Immature natural killer cell (primary cell): ENCODE data around the gene VSIG8. TPM values are rescaled to one million over a fixed set of nuclear protein-coding genes. Genes with fewer than 3 reads are reported as not detected.

Source experiments
- DNase-seq, 3 donors: peaks; one replicate each; pipeline ENCODE4 v3.0.0; 2022; ENCODE audit warnings: mixed read lengths in 1 of 3
- H3K27ac Mint-ChIP-seq, 6 donors: one replicate each; pipeline ENCODE4 v1.8.0; 2020; ENCODE audit warnings: mixed read lengths in 6 of 6, mild to moderate bottlenecking in 5 of 6, inconsistent platforms in 4 of 6, moderate library complexity in 3 of 6
- H3K27me3 Mint-ChIP-seq, 3 donors: one replicate each; pipeline ENCODE4 v1.8.0; 2020 to 2021; ENCODE audit warnings: low read depth in 3 of 3, mild to moderate bottlenecking in 3 of 3, mixed read lengths in 3 of 3, moderate library complexity in 3 of 3, inconsistent platforms in 1 of 3
- H3K36me3 Mint-ChIP-seq, 3 donors: one replicate each; pipeline ENCODE4 v1.8.0; 2020; ENCODE audit warnings: mixed read lengths in 3 of 3, inconsistent platforms in 2 of 3, mild to moderate bottlenecking in 2 of 3
- H3K4me1 Mint-ChIP-seq, 2 donors: one replicate each; pipeline ENCODE4 v1.8.0; 2020; ENCODE audit warnings: inconsistent platforms in 2 of 2, mild to moderate bottlenecking in 2 of 2, mixed read lengths in 2 of 2, moderate library complexity in 1 of 2
- H3K4me3 Mint-ChIP-seq, 5 donors: one replicate each; pipeline ENCODE4 v1.8.0; 2020; ENCODE audit warnings: mild to moderate bottlenecking in 5 of 5, mixed read lengths in 5 of 5, inconsistent platforms in 3 of 5, moderate library complexity in 3 of 5
- H3K9me3 Mint-ChIP-seq, 6 donors: one replicate each; pipeline ENCODE4 v1.8.0; 2020; ENCODE audit warnings: mild to moderate bottlenecking in 6 of 6, mixed read lengths in 6 of 6, inconsistent platforms in 4 of 6, moderate library complexity in 3 of 6
- polyA plus RNA-seq, 3 donors: library from polyadenylated mRNA; unstranded; fragments of 300-500 nt; fragmentation: Illumina TruSeq; gene quantifications; one replicate each; pipeline ENCODE4 v1.2.3, GENCODE V29; 2021

VSIG8 gene
- polyA plus RNA-seq, 3 donors from 2014 or later: not detected

DNA sequence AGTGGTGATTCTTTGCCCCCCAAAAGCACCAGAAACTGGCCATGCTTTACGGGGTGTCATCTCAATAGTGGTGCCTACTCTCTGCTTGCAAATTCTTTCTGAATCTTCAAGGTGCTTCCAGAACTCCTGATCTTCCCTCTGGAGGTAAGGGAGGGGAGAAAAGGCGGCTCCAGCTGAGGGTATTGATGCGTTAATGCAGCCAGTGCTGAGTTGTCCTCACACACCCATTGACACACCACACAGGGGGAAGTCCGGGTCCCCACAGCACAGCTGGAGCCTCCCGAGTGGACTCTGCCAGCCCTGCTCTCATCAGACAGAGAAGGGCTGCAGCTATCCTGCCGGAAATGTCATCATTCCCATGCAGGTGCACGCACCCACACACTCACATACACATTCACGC lies 1.2 kb downstream of the VSIG8 start:
- no peak overlapping the region for H3K27ac Mint-ChIP-seq
- DNase-seq: no peak
- H3K4me3 Mint-ChIP-seq: no peak overlapping the region
- peaks cover 0 to 6% (median 0%) of the 10 kb centered on the region in 3 donors for H3K27me3 Mint-ChIP-seq
- peaks cover 0 to 5% of the 10 kb centered on the region in 2 donors for H3K4me1 Mint-ChIP-seq
- peaks cover 0 to 4% (median 0%) of the 10 kb centered on the region in 3 donors for H3K36me3 Mint-ChIP-seq
- H3K9me3 Mint-ChIP-seq: no peaks in the 10 kb centered on the region

DNA sequence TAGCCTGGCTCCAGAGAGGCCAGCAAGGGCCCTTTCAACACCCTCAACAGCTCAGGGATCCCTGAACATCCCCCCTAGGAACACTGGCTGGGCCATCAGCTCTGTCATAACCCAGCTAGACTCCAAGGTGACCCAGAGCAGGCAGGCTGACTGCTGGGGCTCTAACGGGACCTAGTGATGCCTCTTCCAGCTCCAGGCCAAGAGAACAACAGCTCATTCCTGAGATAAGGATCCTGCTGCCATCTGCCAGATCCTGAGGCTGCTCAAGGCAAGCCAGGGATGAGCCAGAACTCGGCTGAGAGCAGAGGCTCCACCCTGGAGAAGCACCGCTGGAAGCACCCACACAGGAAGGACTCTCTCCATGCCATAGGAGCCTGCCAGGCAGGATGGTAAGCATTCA lies 2.0 kb downstream of the VSIG8 start:
- DNase-seq: no peak
- peaks cover 1 to 6% of the 10 kb centered on the region in 2 donors for H3K4me1 Mint-ChIP-seq
- no peaks in the 10 kb centered on the region for H3K9me3 Mint-ChIP-seq
- no peak overlapping the region for H3K4me3 Mint-ChIP-seq
- no peak overlapping the region for H3K27ac Mint-ChIP-seq
- peaks cover 0 to 4% (median 0%) of the 10 kb centered on the region in 3 donors for H3K36me3 Mint-ChIP-seq
- peaks cover 0 to 6% (median 0%) of the 10 kb centered on the region in 3 donors for H3K27me3 Mint-ChIP-seq

DNA sequence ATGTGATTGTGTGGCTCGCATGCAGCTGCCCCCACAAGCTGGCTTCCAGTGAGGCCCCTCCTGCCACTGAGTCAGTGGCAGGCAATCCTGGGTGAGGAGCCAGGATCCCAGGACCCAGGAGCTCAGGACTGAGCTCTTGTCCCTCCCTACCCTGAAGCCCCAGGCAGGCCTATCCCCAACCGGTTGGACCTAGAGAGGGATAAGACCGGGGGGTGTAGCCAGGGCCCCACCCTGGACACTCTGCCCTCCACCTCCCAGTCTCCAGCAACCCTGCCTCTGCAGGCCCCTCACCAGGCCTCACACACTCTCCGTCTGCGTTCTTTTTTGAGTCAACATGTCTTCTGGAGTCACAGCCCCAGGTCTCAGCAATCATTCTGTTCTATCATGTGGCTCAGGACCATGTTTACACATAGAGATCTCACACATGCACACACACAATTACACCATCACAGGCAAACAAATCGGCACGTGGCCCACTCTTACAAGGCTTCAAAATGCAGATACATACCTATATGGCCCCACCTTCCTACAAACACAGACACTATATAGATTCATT lies 2.6 kb downstream of the VSIG8 start:
- Mint-ChIP-seq H3K36me3 (peaks cover 0 to 4% (median 0%) of the 10 kb centered on the region in 3 donors), H3K27me3 (peaks cover 0 to 5% (median 0%) of the 10 kb centered on the region in 3 donors), H3K4me1 (peaks cover 7 to 10% of the 10 kb centered on the region in 2 donors), H3K4me3 (no peak overlapping the region), H3K27ac (peak overlapping the region in 1 of 6 donors; percentile 30), H3K9me3 (no peaks in the 10 kb centered on the region)
- DNase-seq: no peak

DNA sequence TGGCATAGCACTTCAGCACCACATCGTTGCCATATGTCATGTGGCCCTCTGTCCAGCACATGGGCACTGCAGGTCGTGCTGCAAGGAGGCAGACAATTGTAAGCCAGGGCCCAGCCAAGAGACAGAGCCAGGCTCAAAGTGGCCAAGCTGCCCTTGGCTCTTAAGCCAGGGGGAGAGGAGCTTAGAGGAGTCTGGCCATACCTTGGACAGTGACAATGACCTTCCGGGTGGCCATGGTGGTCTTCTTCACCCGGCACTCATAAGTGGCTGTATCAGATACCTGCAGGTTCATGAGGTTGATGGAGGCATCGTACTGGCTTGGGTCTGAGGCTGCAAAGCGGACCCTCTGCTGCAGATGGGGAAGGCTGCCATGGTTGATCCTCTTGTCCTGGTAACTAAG lies 4.6 kb downstream of the VSIG8 start:
- peak overlapping the region in 2 of 6 donors; percentile 18 to 21 for H3K27ac Mint-ChIP-seq
- H3K9me3 Mint-ChIP-seq: no peaks in the 10 kb centered on the region
- no peak overlapping the region for H3K4me3 Mint-ChIP-seq

GRCh38 chr1:159856576-159856975 lies 5.9 kb downstream of the VSIG8 start:
- peaks cover 0 to 3% (median 0%) of the 10 kb centered on the region in 3 donors for H3K27me3 Mint-ChIP-seq
- H3K4me1 Mint-ChIP-seq: peaks cover 20 to 21% of the 10 kb centered on the region in 2 donors
- H3K9me3 Mint-ChIP-seq: no peaks in the 10 kb centered on the region
- H3K36me3 Mint-ChIP-seq: peaks cover 0 to 4% (median 0%) of the 10 kb centered on the region in 3 donors
- DNase-seq: no peak
- H3K27ac Mint-ChIP-seq: peak overlapping the region; percentile 6 to 82 (median 68)
- H3K4me3 Mint-ChIP-seq: peak overlapping the region; percentile 51 to 77 (median 62)

More for the DNA sequence above, 4.6 kb downstream of the VSIG8 start:
- peaks cover 0 to 4% (median 0%) of the 10 kb centered on the region in 3 donors for H3K36me3 Mint-ChIP-seq
- H3K27me3 Mint-ChIP-seq: peaks cover 0 to 3% (median 0%) of the 10 kb centered on the region in 3 donors
- H3K4me1 Mint-ChIP-seq: peaks cover 20 to 21% of the 10 kb centered on the region in 2 donors
- no peak for DNase-seq

GRCh38 chr1:159855709-159856108 lies 6.7 kb downstream of the VSIG8 start:
- Mint-ChIP-seq H3K27ac (peak overlapping the region in 4 of 6 donors; percentile 75 to 84 (median 79)), H3K4me1 (peaks cover 20 to 21% of the 10 kb centered on the region in 2 donors), H3K27me3 (peaks cover 0 to 3% (median 0%) of the 10 kb centered on the region in 3 donors), H3K9me3 (no peaks in the 10 kb centered on the region), H3K36me3 (peaks cover 0 to 5% (median 0%) of the 10 kb centered on the region in 3 donors), H3K4me3 (peak overlapping the region; percentile 39 to 88 (median 47))
- no peak for DNase-seq

DNA sequence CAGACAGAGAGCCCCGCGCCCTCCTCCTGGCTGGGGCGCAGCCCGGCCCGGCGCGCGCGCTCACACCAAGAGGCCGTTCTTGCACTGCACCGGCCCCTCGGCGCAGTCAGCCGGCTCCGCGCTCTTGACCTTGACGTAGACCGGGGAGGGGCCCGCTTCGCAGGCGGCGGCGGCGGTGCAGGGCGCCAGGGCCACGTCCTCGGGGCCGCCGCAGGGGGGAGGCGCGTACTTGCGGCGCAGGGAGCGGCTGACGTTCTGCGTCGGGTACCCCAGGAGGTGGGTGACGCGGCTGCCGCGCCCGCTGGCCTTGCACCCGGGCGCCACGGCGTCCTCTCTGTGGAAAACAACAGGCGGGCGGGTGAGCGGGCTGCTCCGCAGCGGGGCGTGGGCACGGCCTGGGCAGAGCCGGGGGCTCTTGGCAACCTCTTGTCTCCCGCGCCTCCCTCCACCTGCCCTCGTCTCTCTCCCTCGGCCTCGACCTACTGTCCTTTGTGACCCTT lies 7.7 kb downstream of the VSIG8 start:
- peaks cover 0 to 8% (median 0%) of the 10 kb centered on the region in 3 donors for H3K36me3 Mint-ChIP-seq
- H3K27me3 Mint-ChIP-seq: peaks cover 0 to 3% (median 1%) of the 10 kb centered on the region in 3 donors
- peak overlapping the region; percentile 77 to 93 (median 90) for H3K27ac Mint-ChIP-seq
- peak overlapping the region; percentile 86 to 92 (median 88) for H3K4me3 Mint-ChIP-seq
- peak; percentile 84 to 87 (median 85) for DNase-seq
- H3K4me1 Mint-ChIP-seq: peaks cover 20 to 21% of the 10 kb centered on the region in 2 donors
- H3K9me3 Mint-ChIP-seq: no peaks in the 10 kb centered on the region

DNA sequence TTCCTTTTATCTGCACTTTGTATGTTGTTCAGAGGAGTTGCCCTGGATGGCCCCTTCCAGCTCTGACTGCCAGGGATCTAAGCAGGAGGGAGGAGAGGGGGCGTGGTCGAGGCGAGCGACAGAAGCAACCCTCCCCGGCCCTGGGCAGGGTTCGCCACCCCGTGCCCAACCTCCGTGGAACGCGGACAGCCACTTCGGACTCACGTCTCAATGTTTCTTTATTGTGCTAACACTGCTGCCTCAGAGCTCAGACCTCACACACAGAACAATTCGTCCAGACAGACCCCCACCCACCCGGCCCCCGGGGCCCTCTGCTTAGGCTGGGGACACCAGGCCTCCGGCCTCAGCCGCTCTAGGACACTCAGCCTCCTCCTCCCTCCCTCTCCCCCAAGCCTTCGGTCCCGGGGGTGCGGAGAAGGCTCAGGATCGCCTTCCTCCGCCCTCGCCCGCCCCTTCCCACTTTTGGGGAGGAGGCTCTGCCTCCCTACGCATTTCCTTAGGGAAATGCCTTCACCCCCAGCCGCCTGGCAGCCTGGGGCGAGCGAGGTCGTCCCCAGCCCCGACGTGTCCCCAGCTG lies 8.3 kb downstream of the VSIG8 start:
- H3K4me3 Mint-ChIP-seq: peak overlapping the region; percentile 86 to 92 (median 88)
- peak in 2 of 3 donors; percentile 4 to 6 for DNase-seq
- H3K36me3 Mint-ChIP-seq: peaks cover 0 to 8% (median 0%) of the 10 kb centered on the region in 3 donors
- H3K4me1 Mint-ChIP-seq: peaks cover 20 to 21% of the 10 kb centered on the region in 2 donors
- no peaks in the 10 kb centered on the region for H3K9me3 Mint-ChIP-seq
- peaks cover 0 to 3% (median 1%) of the 10 kb centered on the region in 3 donors for H3K27me3 Mint-ChIP-seq
- peak overlapping the region; percentile 88 to 92 (median 90) for H3K27ac Mint-ChIP-seq

DNA sequence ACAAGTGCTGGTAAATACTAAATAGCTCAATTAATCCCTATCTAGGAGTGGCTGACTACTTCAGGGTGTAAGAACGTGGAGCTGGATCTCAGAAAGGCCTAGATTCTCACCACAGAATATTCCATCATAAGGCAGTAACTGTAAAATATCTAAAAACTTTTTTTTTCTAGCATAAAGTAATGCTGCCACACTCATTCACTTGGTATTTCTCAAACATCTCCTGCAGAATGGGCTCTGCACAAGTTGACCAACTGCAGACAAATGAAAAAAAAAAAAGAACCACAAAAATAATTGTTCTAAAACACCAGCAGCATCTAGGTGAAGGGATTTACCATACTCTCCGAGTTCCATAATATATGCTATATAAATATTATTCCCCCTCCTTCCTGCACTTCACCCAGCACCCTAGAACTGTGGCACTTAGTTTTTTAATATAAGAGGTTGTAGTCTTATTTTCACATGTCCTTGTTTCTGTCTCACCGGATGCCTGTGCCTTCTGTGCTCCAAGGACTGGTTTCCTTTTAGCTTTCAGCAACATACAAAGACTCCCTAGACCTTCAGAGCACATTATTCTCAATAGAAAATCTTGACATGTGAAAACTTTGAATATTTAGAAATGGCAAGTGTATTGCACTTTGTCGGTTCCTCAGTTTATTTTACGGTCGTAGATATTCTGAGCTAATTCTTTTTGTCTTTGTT lies 8.9 kb downstream of the VSIG8 start:
- Mint-ChIP-seq H3K27ac (peak overlapping the region; percentile 88 to 92 (median 90)), H3K9me3 (no peaks in the 10 kb centered on the region), H3K36me3 (peaks cover 0 to 8% (median 0%) of the 10 kb centered on the region in 3 donors), H3K4me3 (peak overlapping the region; percentile 86 to 92 (median 88)), H3K4me1 (peaks cover 20 to 21% of the 10 kb centered on the region in 2 donors), H3K27me3 (peaks cover 0 to 3% (median 1%) of the 10 kb centered on the region in 3 donors)
- DNase-seq: peak in 2 of 3 donors; percentile 11 to 15

- H3K4me3 Mint-ChIP-seq: no peak overlapping the region
- peaks cover 0 to 8% (median 0%) of the 10 kb centered on the region in 3 donors for H3K36me3 Mint-ChIP-seq
- no peak for DNase-seq
- H3K27me3 Mint-ChIP-seq: peaks cover 0 to 5% (median 4%) of the 10 kb centered on the region in 3 donors
- no peaks in the 10 kb centered on the region for H3K9me3 Mint-ChIP-seq
- peaks cover 16 to 20% of the 10 kb centered on the region in 2 donors for H3K4me1 Mint-ChIP-seq
- peak overlapping the region in 2 of 6 donors; percentile 43 to 60 for H3K27ac Mint-ChIP-seq
Measured at GRCh38 chr1:159851407-159851806, 11.1 kb downstream of the VSIG8 start.

DNA sequence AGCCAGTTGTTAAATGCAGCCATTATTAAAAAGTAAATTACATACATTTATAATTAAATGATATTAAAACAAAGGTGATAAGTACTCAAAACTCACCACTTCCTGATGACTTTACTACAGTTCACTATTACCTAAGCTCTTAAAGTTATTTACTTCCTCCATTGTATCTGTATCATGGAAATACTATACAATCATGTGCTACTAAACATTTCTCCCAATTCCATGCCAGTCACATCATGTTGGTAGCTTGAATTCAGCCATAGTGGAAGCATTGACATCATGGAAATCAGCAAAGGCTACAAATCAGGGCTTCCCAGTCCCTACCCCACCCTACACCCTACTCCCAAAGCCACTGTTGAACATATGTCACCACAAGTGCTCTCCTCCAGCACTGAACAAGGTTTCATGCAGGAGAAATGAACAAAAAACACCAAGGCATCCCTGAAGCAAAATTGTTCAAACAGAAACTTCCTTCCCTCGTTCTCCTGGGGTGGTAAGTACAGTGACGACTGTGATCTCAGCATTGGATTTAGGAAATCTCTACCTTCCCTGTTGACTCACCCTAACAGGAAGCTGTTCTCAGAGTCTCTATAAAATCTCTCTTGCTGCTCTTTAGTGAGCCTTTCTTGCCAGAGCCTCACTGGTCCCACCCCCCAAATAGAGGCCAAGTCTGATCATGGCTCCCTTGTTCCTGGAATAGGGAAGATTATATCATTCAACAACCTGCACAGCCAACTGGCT lies 12.7 kb downstream of the VSIG8 start:
- peaks cover 0 to 10% (median 0%) of the 10 kb centered on the region in 3 donors for H3K36me3 Mint-ChIP-seq
- no peak for DNase-seq
- peaks cover 10 to 13% of the 10 kb centered on the region in 2 donors for H3K4me1 Mint-ChIP-seq
- H3K27me3 Mint-ChIP-seq: peaks cover 0 to 6% (median 4%) of the 10 kb centered on the region in 3 donors
- H3K27ac Mint-ChIP-seq: no peak overlapping the region
- H3K9me3 Mint-ChIP-seq: no peaks in the 10 kb centered on the region
- H3K4me3 Mint-ChIP-seq: no peak overlapping the region

DNA sequence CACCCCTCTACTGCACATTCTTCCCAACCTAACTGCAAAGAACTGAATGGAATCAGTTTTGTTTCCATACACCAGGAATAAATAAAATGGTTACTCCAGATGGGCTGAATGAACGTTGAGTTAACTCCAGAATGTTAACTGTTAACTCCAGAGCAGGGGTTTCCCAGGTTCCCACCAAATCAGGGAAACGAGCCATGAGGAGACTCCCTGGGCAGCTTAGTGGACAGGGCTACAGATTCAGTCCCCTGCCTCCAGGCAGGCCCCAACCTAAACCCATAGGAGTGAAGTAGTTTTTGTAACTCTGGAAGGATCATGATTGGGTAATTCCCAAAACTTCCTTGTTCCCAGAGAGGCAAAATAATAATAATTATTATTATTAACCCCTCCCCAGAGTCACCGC lies 14.1 kb downstream of the VSIG8 start:
- Mint-ChIP-seq H3K4me3 (no peak overlapping the region), H3K36me3 (peaks cover 0 to 15% (median 0%) of the 10 kb centered on the region in 3 donors), H3K27me3 (peaks cover 0 to 6% (median 4%) of the 10 kb centered on the region in 3 donors), H3K9me3 (no peaks in the 10 kb centered on the region), H3K4me1 (peaks cover 2 to 4% of the 10 kb centered on the region in 2 donors), H3K27ac (peak overlapping the region in 1 of 6 donors; percentile 61)
- no peak for DNase-seq

GRCh38 chr1:159847231-159847630 lies 15.2 kb downstream of the VSIG8 start:
- no peak overlapping the region for H3K4me3 Mint-ChIP-seq
- no peak overlapping the region for H3K27ac Mint-ChIP-seq
- H3K4me1 Mint-ChIP-seq: peaks cover 0 to under 1% of the 10 kb centered on the region in 2 donors
- H3K36me3 Mint-ChIP-seq: peaks cover 0 to 16% (median 0%) of the 10 kb centered on the region in 3 donors
- no peak for DNase-seq
- H3K27me3 Mint-ChIP-seq: peaks cover 2 to 6% (median 4%) of the 10 kb centered on the region in 3 donors
- H3K9me3 Mint-ChIP-seq: no peaks in the 10 kb centered on the region
